H7 (cell line): ENCODE measurements around the gene RGS7. TPM values are rescaled to one million over a fixed set of nuclear protein-coding genes. Genes with fewer than 3 reads are reported as not detected.

Experiments used
- DNase-seq: peaks from one replicate; pipeline ENCODE4 v3.0.0; 2012
- H3K27me3 ChIP-seq: 2 replicates; pipeline ENCODE4 v1.6.0; 2011; ENCODE audit warnings: mild to moderate bottlenecking, low read length; ENCODE audit not compliant: control insufficient read depth, insufficient read depth
- H3K36me3 ChIP-seq: replicated peaks from 2 replicates; pipeline ENCODE4 v1.5.1; 2011; ENCODE audit warnings: low read length; ENCODE audit not compliant: control insufficient read depth, insufficient read depth
- H3K4me3 ChIP-seq: 2 replicates; pipeline ENCODE4 v1.5.1; 2011; ENCODE audit warnings: low read depth, mild to moderate bottlenecking, control low read depth, low read length, moderate library complexity; ENCODE audit not compliant: insufficient read depth
- total RNA-seq: library from RNA; depleted of rRNA; stranded (reverse); fragments of >200 nt; shearing (Covaris generic); gene quantifications from 2 replicates; pipeline ENCODE4 v1.2.3, GENCODE V29; 2014; rRNA removed

Gene RGS7
- total RNA-seq, result 1.6 and 2.5 TPM in 2 replicates

DNA sequence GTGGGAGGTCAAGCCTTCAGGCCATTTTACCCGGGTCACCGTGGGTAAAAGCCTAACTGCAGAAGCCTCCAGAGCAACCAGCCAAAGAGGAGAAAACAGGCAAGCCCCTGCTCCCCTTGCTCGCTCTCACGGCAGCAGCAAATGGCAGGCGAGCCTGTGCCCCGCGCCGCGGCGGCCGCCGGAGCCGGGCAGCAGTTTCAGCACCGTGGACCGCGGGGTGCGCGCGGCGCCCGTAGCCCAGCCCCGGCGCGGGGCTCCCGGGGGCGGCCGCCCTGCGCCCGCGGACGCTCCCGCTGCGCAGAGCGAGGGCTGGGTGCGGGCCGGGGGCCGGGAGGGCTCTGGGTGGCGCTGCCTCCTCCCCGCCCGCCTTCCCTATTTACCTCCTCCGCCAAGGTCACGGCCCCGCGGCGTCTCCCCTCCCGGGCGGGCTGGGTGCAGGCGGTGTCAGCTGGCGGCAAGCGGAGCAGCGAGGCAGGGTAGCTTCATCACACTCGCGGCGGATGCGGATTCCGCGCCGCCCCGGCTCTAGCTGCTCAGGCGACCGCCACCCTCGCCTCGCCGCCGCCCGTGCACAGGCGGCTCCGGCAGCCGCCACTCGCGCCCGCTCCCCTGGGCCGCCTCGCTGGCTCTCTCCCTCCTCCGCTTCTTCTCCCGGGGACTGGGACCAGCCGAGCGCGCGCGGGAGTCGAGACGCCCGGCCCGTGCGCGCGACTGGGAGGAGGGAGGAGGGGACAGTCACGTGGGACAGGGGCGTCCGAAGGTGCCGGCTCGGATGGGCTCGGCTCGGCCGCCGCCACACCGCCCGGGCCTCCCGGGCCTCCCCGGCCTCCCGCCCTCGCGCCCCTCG lies at the start of gene RGS7:
RGS7 (minus strand) TSS at position 687 of the 847 bp plus-strand sequence.
- peaks cover 27% of the 10 kb centered on the region for H3K27me3 ChIP-seq
- peak; percentile 91 for DNase-seq
- no peaks in the 10 kb centered on the region for H3K36me3 ChIP-seq
- peak within 1 kb of the TSS; percentile 65 for H3K4me3 ChIP-seq

DNA sequence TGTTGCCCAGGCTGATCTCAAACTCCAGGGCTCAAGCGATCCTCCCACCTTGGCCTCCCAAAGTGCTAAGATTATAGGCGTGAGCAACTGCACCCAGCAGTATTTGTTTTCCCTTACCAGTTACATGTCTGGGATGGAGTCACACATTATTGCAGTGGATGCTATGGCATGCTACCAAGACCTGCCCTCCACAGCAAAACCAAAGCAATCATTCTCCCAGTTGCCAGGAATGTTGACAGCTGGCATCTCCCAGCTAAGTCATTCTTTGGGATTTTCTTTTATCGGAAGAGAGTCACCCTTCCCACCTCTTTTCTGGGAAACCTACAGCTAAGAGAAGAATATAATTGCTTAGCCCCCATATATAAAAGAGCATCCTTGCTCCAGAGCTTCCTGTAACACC lies 49.4 kb upstream of the RGS7 start:
- H3K4me3 ChIP-seq, result no peak overlapping the region
- no peak for DNase-seq
- H3K36me3 ChIP-seq, result no peaks in the 10 kb centered on the region
- no peaks in the 10 kb centered on the region for H3K27me3 ChIP-seq

DNA sequence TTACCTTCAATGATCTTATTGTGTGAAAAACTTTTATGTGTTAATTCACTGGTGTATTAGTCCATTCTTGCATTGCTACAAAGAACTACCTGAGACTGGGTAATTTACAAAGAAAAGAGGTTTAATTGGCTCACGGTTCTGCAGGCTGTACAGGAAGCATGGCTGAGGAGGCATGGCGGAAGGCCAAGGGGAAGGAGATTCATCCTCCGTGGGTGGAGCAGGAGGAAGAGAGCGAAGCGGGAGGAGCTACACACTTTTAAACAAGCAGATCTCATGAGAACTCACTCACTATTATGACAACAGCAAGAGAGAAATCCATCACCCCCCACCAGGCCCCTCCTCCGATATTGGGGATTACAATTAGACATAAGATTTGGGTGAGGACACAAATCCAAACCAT lies 44.2 kb upstream of the RGS7 start:
- Histone ChIP-seq H3K27me3 (no peaks in the 10 kb centered on the region), H3K36me3 (no peaks in the 10 kb centered on the region), H3K4me3 (no peak overlapping the region)
- DNase-seq, result no peak

DNA sequence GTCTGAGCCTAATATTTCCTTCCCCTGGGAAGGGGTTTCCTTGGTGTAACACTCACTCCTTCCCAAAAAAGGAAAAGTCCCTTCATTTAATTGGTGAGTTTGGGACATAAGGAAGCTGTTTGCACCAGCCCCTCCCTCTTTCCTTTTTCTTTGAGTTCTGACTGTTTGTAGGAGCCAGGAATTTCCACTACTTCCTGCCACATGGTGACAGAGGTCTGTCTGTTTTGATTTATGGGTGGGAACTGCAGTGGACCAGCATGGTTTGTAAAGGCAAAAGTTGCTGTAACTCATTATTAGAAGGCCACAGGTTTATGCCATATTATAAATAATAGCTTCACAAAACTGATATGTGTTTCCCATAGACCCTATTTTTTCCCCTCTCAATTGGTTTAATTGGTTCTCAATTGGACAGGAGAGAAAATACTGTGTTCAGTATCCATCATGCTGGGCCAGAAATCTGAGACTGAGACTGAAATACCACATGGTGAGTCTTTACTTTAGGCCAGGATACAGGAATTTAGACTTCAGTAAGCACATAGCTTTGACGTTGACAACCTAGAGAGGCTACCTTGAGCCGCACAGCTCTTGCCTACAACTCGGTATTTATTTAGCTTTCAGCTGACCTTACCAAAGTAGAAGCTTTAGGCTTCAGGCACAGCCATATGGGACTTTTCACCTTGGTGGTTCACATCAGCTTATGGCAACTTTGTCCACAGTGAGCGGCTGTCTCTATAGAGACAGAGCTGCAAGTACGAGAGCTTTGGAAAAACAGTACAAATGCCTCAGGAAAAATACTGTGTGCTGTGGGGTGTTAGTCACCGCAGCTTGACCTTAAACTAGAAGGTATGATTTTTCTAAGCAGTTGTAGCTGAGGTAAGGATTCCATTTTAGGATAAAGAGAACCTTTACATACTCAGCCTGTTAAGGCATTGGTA lies 40.0 kb upstream of the RGS7 start:
- Histone ChIP-seq H3K4me3 (no peak overlapping the region), H3K27me3 (no peaks in the 10 kb centered on the region), H3K36me3 (no peaks in the 10 kb centered on the region)
- no peak for DNase-seq

DNA sequence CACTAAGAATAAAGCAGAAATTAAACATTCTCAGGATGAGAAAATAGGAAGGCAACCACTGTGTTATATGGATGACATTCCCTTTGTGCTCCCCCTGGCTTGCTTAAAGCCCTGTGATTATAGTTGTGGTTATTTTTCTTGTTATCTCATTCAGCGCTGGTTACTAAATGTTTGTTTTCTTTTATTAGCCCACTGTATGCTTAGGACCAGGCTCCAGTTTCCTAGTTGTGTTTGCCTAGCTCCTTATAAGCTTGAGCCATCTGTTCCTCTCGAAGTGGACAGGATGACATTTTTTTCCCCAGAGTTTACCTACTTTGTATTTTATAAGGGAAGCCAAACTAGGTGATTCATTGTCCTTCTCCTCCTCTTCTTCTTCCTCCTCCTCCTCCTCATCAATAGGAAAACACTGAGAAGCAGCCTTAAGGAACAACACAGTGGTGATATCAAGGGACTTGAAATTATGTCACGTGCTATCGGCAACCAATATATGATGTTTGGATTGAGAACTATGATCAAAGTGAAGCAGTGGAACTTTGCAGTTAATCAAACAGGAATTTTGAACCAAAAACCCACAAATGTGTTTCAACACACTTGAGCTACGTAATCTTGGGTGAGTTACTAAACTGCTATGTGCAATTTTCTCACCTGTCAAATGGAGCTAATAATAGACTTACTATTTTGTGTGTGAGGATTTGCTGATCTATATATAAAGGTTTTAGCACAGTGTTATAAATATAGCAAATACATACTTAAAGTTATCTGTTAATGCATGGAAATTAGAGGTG lies 35.1 kb upstream of the RGS7 start:
- no peak overlapping the region for H3K4me3 ChIP-seq
- H3K36me3 ChIP-seq, result no peaks in the 10 kb centered on the region
- no peaks in the 10 kb centered on the region for H3K27me3 ChIP-seq
- no peak for DNase-seq

DNA sequence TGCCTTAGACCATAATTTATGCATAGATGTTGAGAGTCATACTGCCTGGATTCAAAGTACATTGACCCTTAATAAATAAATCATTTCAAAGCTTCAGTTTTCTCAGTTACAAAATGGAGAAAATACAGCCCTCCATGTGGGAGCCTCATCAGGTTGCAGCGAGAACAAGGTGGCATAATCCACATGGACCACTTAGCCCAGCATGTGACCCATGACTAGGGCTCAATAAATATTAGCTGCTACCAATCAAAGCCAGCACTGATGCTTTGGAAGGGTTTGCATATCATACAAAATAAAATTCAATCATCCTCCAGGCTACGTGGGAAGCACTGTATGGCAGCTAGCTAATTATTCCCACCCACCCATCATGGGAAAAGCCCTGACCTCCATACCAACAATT lies 33.5 kb upstream of the RGS7 start:
- no peak overlapping the region for H3K4me3 ChIP-seq
- no peaks in the 10 kb centered on the region for H3K27me3 ChIP-seq
- DNase-seq, result no peak
- no peaks in the 10 kb centered on the region for H3K36me3 ChIP-seq

DNA sequence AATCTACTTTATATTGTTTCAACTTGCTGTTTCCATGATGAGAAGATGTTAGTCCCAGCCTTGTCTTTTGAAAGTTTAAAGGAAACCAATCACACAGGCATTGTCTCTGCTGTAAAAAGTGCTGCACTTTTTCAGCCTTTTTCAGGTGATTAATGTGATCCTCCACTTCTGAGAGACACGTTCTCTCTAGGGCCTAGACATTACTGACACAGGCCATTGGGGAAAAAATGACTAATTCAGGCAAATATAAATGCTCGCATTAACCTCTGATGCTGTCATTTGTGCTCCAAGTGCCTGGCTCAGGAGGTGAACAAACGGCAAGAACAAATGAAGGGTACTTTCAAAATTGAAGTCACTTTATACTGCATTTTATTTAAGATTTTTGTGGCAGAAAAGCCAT lies 32.4 kb upstream of the RGS7 start:
- Histone ChIP-seq H3K27me3 (no peaks in the 10 kb centered on the region), H3K4me3 (no peak overlapping the region), H3K36me3 (no peaks in the 10 kb centered on the region)
- no peak for DNase-seq

DNA sequence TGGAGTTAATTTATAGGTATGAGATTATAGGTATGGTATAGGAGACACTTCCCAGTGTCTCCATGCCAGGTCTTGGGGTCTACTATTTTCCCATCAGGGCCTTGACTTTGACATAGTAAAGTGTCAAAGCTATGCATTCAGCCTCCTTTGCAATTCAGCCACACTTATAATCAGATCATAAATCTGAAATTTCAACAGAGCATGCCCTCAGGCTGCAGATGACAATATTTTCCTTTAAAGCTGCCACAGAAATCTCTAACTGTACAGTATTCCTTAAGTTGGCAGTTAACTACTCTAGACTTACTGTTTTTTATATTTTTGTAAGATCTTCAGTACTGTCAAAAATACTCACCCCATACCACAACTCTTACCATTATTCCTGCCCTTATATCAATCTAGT lies 30.2 kb upstream of the RGS7 start:
- Histone ChIP-seq H3K4me3 (no peak overlapping the region), H3K36me3 (no peaks in the 10 kb centered on the region), H3K27me3 (no peaks in the 10 kb centered on the region)
- no peak for DNase-seq

DNA sequence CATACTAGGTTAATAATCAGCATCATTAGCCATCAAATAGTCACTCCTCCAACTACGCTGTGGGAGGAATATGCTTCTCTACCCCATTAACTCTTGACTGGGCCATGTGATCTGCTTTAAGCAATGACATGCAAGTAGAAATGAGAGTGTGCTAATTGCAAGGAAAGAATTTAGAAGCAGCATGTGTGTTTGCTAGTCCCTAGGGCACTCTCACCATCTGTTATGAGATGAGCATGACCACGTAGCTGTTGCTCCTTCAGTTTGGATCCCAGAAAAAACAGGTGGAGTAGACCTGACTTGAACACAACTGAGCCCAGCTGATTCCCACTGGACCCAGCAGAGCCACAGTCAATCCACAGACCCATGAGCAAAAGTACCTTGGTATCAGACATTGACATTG lies 19.7 kb upstream of the RGS7 start:
- no peak overlapping the region for H3K4me3 ChIP-seq
- H3K27me3 ChIP-seq, result no peaks in the 10 kb centered on the region
- no peaks in the 10 kb centered on the region for H3K36me3 ChIP-seq
- DNase-seq, result no peak

DNA sequence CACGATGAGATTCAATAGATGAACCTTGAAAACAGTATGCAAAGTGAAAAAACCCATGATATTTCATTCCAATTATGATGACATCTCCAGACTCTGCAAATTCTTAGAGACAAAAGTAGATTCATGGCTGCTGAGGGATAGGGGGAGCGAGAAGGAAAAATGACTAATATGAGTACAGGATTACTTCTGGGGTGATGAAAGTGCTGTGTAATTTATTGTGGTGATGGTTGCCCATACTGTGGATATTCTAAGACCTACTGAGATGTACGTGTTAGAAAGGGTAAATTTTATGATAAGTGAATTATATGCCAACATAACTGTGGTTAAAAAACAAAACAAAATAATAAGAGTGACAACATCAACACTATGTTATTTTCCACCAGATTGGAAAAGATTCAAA lies 18.9 kb upstream of the RGS7 start:
- Histone ChIP-seq H3K36me3 (no peaks in the 10 kb centered on the region), H3K27me3 (no peaks in the 10 kb centered on the region), H3K4me3 (no peak overlapping the region)
- DNase-seq, result no peak

DNA sequence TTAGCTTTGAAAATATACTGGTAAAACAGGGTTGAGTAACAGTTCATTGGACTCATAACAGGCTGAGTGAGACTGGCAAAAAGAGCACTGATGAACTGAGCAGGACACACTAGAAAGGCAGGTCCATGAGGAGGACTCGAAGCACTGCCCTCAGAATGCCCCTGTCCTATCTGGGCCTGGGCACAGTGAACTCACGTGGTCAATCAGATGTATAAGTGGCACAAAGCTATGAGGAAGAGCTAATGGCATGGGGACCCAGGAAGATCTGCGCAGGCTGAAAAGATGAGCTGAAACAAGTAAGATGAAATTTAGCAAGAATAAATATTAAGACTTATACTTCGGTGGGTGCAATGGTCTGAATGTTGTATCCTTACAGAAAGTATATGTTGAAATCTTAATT lies 9.2 kb upstream of the RGS7 start:
- no peak for DNase-seq
- H3K36me3 ChIP-seq, result no peaks in the 10 kb centered on the region
- H3K27me3 ChIP-seq, result no peaks in the 10 kb centered on the region
- no peak overlapping the region for H3K4me3 ChIP-seq

DNA sequence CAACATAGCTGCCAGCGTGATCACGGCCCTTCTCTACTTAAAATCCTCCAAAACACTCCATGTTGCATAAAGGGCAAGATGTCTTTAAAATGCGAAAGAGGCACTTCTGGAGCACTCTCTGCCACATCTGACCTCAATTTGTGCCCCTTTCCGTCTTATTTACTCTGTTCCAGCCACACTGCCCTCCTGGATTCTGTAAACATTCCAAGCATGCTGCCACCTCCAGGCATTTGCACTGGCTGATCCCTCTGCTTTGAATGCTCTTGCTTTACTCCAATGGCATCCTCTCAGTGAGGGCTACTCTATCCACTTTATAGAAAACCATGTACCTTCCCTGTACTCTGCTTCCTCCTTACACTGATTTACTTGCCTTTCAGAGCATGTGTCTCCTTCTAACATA lies 5.3 kb upstream of the RGS7 start:
- Histone ChIP-seq H3K36me3 (no peaks in the 10 kb centered on the region), H3K4me3 (no peak overlapping the region), H3K27me3 (peaks cover 10% of the 10 kb centered on the region)
- no peak for DNase-seq

DNA sequence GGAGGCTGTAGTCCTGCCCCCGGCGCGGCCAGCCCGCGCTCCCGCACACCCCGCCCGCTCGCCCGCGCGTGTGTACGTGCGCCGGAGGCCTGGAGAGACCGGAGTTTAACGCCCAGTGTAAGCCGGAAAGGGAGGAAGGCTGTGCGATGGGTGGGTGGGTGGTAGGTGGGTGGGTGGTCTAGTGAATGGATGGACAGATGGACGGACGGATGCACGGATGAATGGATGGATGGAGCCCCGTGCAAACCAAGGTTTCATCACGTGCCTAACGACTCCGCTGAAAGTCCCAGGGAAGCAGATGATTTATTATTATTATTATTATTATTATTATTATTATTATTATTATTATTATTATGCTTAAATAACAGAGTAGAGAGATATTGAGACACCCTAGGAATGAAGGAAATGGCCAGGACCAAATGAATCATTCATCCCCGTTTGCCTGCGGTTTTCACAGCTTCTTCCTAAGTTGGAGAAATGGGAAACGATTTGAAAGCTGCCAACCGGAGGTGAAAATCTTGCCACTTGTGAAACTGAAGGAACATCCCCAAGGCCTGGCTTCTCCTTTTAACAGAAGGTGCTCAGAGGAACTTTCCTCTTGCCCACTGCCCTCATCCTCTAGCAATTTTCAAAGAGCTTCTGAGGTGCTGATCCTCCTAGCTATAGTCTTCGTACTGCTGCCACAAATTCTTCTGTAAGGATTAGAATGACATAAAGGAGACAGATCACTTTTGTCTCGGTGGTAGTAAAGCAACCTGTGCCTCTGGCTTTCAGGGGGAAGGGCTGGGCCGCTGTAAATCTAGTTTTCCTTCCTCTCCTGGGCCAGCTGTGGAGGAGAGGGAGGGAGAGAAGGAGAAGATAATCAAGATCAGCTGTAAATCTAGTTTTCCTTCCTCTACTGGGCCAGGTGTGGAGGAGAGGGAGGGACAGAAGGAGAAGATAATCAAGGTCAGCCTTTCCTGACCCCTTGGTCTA lies 648 bp upstream of the RGS7 start:
- Histone ChIP-seq H3K27me3 (peaks cover 27% of the 10 kb centered on the region), H3K4me3 (peak overlapping the region; percentile 65), H3K36me3 (no peaks in the 10 kb centered on the region)
- peak; percentile 22 for DNase-seq
